Measurements from ENCODE around the gene RNF212B. TPM values are rescaled to one million over a fixed set of nuclear protein-coding genes. Genes with fewer than 3 reads are reported as not detected.

Gene RNF212B
- total RNA-seq, 1 donor from 2014 or later: not detected

- no peak for TF ChIP-seq CTCF (IDR thresholded peaks at IDR 0.05; ENCODE audit: insufficient read depth, low read length, poor library complexity, severe bottlenecking)
- H3K4me3 ChIP-seq (ENCODE audit: low read depth, low read length): no peak overlapping the region
- H3K27me3 ChIP-seq (ENCODE audit: control insufficient read depth, insufficient read depth, low read length): no peaks in the 10 kb centered on the region
- no peaks in the 10 kb centered on the region for H3K36me3 ChIP-seq (ENCODE audit: control insufficient read depth, insufficient read depth, low read length)
- DNase-seq (ENCODE audit: low read depth): no peak
These were observed 31.2 kb upstream of the RNF212B start for GRCh38 chr14:23206422-23207145.

GRCh38 chr14:23207146-23207540 lies 30.6 kb upstream of the RNF212B start:
- Histone ChIP-seq H3K4me3 (ENCODE audit: low read depth, low read length) (no peak overlapping the region), H3K27me3 (ENCODE audit: control insufficient read depth, insufficient read depth, low read length) (no peaks in the 10 kb centered on the region), H3K36me3 (ENCODE audit: control insufficient read depth, insufficient read depth, low read length) (no peaks in the 10 kb centered on the region)
- no peak for TF ChIP-seq CTCF (IDR thresholded peaks at IDR 0.05; ENCODE audit: insufficient read depth, low read length, poor library complexity, severe bottlenecking)
- no peak for DNase-seq (ENCODE audit: low read depth)

- Histone ChIP-seq H3K4me3 (ENCODE audit: low read depth, low read length) (no peak overlapping the region), H3K27me3 (ENCODE audit: control insufficient read depth, insufficient read depth, low read length) (no peaks in the 10 kb centered on the region), H3K36me3 (ENCODE audit: control insufficient read depth, insufficient read depth, low read length) (no peaks in the 10 kb centered on the region)
- no peak for DNase-seq (ENCODE audit: low read depth)
- no peak for TF ChIP-seq CTCF (IDR thresholded peaks at IDR 0.05; ENCODE audit: insufficient read depth, low read length, poor library complexity, severe bottlenecking)
These were observed 29.4 kb upstream of the RNF212B start for GRCh38 chr14:23208324-23208723.

GRCh38 chr14:23209651-23210423 lies 27.9 kb upstream of the RNF212B start:
- H3K36me3 ChIP-seq (ENCODE audit: control insufficient read depth, insufficient read depth, low read length): no peaks in the 10 kb centered on the region
- no peak overlapping the region for H3K4me3 ChIP-seq (ENCODE audit: low read depth, low read length)
- no peaks in the 10 kb centered on the region for H3K27me3 ChIP-seq (ENCODE audit: control insufficient read depth, insufficient read depth, low read length)
- no peak for TF ChIP-seq CTCF (IDR thresholded peaks at IDR 0.05; ENCODE audit: insufficient read depth, low read length, poor library complexity, severe bottlenecking)
- DNase-seq (ENCODE audit: low read depth): no peak

- H3K27me3 ChIP-seq (ENCODE audit: control insufficient read depth, insufficient read depth, low read length): no peaks in the 10 kb centered on the region
- H3K4me3 ChIP-seq (ENCODE audit: low read depth, low read length): no peak overlapping the region
- TF ChIP-seq CTCF (IDR thresholded peaks at IDR 0.05; ENCODE audit: insufficient read depth, low read length, poor library complexity, severe bottlenecking): no peak
- DNase-seq (ENCODE audit: low read depth): no peak
- no peaks in the 10 kb centered on the region for H3K36me3 ChIP-seq (ENCODE audit: control insufficient read depth, insufficient read depth, low read length)
These were observed 22.3 kb upstream of the RNF212B start for GRCh38 chr14:23215421-23215820.
